ENCODE results near the gene ATL3.

ATL3 gene

DNA sequence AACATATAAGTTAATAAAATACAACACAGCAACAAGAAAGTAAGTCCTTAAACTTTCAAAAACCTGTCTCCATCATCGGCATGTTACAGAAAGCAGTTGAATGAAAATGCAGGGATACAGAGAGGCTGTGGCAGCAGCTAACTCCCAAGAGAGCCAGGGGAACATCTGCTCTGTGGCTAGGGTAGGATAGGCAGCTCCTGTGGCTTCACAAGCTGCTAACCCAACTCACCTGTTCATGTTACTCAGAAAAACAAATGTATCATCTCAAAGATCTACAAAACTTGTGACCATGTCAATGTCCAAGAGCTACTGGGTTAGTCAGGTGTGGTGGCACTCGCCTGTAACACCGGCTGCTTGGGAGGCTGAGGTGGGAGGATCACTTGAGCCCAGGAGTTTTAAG lies 41.8 kb downstream of the ATL3 start:
- peak overlapping the region; percentile 94 for H3K27ac ChIP-seq
- TF ChIP-seq, protein P1, sequence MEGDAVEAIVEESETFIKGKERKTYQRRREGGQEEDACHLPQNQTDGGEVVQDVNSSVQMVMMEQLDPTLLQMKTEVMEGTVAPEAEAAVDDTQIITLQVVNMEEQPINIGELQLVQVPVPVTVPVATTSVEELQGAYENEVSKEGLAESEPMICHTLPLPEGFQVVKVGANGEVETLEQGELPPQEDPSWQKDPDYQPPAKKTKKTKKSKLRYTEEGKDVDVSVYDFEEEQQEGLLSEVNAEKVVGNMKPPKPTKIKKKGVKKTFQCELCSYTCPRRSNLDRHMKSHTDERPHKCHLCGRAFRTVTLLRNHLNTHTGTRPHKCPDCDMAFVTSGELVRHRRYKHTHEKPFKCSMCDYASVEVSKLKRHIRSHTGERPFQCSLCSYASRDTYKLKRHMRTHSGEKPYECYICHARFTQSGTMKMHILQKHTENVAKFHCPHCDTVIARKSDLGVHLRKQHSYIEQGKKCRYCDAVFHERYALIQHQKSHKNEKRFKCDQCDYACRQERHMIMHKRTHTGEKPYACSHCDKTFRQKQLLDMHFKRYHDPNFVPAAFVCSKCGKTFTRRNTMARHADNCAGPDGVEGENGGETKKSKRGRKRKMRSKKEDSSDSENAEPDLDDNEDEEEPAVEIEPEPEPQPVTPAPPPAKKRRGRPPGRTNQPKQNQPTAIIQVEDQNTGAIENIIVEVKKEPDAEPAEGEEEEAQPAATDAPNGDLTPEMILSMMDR (conservative IDR thresholded peaks at IDR 0.05): no peak

DNA sequence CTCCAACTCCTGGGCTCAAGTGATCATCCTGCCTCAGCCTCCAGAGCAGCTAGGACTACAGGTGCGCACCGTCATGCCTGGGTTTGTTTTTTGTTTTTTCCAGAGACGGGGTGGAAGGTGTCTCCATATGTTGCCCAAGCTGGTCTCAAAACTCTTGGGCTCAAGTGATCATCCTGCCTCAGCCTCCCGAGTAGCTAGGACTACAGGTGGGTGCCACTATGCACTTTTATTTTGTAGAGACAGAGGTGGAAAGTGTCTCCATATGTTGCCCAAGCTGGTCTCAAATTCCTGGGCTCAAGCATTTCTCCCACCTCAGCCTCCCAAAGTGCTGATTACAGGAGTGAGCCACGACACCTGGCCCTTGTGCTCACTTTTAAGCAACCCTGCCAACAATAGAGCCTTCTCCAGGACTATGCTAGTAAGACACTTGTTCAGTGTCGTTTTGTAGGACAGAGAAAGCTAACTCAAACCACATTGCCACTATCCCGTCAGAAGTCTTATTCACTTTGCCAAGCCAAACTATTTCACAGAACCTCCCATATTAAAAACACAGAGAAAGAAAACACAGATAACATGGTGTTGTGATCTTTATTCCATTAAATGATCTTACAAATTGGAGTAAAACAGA lies 47.5 kb downstream of the ATL3 start:
- TF ChIP-seq, protein P1 (conservative IDR thresholded peaks at IDR 0.05): no peak
- H3K27ac ChIP-seq: no peak overlapping the region

DNA sequence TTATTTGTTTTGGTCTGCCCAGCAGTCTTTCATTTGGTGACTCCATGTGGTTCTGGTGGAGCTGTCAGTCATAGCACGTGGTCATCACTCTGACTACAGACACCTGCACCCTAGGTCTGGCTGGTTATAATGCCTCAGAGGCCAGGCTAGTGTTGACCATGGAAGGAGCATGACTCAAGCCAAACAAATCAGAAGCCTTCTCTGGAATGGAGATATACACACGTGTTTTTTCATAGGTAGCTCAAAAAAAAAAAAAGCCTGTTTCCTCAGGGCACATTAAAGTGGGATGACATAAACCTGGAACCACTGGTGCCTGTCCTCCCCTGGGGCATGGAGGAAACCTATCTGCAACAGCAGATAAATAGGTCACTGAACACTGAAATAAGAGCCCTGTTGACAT lies 48.9 kb downstream of the ATL3 start:
- TF ChIP-seq, protein P1 (conservative IDR thresholded peaks at IDR 0.05): no peak
- H3K27ac ChIP-seq: peak overlapping the region; percentile 87; the same call in 1 of the 2 replicates

DNA sequence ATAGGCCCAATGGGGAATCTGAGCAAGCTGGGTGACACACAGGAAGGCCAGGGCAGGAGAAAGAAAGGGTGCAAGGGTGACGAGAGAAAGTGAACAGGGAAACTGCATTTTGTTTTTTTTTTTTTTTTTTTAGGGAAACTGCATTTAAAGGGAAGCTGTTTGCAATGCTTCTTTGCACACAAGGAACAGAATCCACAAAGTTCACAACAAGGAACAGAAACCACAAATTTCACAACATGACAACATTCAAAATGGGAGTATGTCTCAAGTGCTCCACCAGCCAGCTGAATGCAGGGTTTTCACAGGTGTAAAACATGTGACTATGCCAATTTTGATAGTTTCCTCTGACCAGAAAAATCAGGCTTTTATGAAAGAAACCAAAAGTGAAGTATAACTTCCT lies 50.1 kb downstream of the ATL3 start:
- H3K27ac ChIP-seq: peak overlapping the region; percentile 87
- TF ChIP-seq, protein P1 (conservative IDR thresholded peaks at IDR 0.05): no peak

DNA sequence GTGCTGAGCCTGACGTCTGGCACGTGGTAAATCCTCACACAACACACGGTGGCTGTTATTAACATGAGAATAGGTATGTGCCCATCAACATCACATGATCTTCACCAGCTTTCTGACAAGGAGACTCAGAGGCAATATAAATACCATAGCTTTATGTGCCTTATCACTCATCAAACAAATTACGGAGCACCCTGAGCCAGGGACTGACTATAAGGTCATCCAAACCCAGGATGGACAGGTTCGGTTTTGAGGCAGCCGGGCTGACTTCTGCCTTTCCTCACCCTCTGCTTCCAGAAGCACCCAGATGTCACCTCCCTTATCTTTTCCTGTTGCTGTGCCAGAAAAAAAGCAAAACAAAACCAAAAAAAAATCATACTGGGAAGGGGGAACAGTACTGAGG lies 51.2 kb downstream of the ATL3 start:
- TF ChIP-seq, protein P1 (conservative IDR thresholded peaks at IDR 0.05): no peak
- H3K27ac ChIP-seq: peak overlapping the region; percentile 87

DNA sequence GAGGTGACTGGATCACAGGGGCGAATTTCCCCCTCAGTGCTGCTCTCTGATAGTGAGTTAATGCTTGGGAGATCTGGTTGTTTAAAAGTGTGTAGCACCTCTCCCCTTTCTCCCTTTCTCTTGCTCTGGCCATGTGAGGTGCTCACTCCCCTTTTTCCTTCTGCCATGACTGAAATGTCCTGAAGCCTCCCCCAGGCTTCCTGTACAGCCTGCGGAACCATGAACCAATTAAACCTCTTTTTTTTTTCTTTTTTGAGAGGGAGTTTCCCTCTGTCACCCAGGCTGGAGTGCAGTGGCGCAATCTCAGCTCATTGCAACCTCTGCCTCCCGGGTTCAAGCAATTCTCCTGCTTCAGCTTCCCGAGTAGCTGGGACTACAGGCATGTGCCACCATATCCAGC lies 53.5 kb downstream of the ATL3 start:
- H3K27ac ChIP-seq: peak overlapping the region; percentile 87

DNA sequence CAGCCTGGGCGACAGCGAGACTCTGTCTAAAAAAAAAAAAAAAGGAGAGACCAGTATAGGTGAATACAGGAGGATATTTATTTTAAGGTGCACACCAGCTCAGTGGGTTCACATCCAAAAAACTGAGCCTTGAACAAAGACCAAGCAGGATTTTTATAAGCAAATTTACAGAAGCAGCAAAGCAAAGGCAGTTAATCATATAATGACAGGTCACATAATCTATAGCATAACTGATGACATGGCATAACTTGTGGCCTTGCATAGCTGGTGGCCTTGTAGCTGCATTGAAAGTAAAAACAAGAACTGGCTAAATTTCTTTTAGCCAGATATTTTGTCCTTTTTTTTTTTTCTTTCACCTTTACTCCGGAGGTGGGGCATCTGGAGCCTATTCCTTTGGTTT lies 54.2 kb downstream of the ATL3 start:
- TF ChIP-seq, protein P1 (conservative IDR thresholded peaks at IDR 0.05): no peak
- H3K27ac ChIP-seq: peak overlapping the region; percentile 87

DNA sequence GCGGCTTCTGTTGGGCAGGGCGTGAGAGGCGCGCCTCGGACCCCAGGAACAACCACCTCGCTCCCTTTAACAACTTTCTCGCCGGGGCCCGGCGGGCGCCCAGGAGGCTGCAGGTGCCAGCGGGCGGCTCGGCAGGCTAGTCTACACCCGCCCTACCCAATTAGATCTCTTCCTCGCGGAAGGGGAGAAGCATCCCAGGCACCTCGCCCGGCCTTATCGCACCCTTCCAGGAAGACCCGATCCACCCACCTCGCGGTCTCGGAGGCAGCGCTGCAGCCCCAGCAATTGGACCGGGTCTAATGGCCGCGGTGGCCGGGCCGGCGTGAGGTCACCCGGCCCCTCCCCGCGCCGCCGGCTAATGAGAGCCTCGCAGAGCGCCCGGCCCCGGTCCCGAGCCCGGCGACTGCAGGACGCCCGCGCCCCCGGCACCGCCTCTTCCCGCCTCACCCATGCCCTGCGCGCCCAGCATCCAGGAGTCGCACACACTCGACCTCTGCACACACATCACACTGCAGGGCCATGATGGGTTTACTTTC lies 57.0 kb downstream of the ATL3 start, which contains the start of gene PLAAT3:
TSS of gene PLAAT3 (minus strand) at position 298 of the 536 bp plus-strand sequence. CDS start 419 bp downstream, outside the sequence.
- TF ChIP-seq, protein P1 (conservative IDR thresholded peaks at IDR 0.05): no peak; the same call in 1 of the 2 replicates
- H3K27ac ChIP-seq: peak within 1 kb of the TSS; percentile 89
